ENCODE results near the gene ISOC1. TPM values are rescaled to one million over a fixed set of nuclear protein-coding genes. Genes with fewer than 3 reads are reported as not detected.

ISOC1 gene
- 8.1 and 10.1 TPM in 2 replicates for total RNA-seq

- peak; percentile 59 to 90 for DNase-seq (ENCODE audit: low read depth in 2 of 2)
These were observed at the start of gene ISOC1 for GRCh38 chr5:129094087-129094923. Gene ISOC1 (plus strand): TSS chr5:129094749. CDS start chr5:129094767, 18 bp downstream.

- DNase-seq (ENCODE audit: low read depth in 2 of 2): no peak
These were observed 48.4 kb upstream of the ISOC1 start for GRCh38 chr5:129046151-129046550.

- no peak for DNase-seq (ENCODE audit: low read depth in 2 of 2)
These were observed 46.0 kb upstream of the ISOC1 start for GRCh38 chr5:129048509-129048908.

GRCh38 chr5:129049126-129049799 lies 45.3 kb upstream of the ISOC1 start:
- no peak for DNase-seq (ENCODE audit: low read depth in 2 of 2)

DNA sequence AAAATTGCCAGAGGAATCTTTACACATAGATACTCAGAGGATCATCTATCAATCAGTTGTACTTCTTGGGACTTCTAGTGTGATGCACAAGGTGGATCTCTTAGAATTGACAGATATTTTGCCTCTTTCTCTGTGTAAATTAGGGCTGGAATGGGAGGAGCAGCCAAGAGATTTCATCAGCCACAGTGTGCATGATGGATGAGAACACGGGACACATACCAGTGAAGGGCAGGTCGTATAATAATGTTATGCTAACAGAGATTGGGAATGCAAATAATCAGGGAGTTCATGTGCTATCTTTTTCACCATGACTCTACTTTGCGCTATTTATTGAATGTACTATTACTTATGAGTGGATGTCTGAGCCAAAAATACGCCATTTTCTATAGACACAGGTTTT lies 43.3 kb upstream of the ISOC1 start:
- DNase-seq (ENCODE audit: low read depth in 2 of 2): no peak

- DNase-seq (ENCODE audit: low read depth in 2 of 2): no peak
These were observed 41.1 kb upstream of the ISOC1 start for GRCh38 chr5:129053438-129053837.

DNA sequence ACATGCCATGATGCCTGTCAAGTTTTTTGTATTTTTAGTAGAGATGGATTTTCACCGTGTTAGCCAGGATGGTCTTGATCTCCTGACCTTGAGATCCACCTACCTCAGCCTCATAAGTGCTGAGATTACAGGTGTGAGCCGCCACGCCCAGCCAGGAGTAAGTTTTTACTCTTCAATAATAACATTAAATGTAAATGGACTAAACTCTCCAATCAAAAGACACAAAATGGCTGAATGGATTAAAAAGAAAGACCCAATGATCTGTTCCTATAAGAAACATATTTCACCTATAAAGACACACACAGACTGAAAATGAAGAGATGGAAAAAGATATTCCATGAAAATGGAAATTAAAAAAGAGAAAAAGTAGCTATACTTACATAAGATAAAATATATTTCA lies 37.2 kb upstream of the ISOC1 start:
- no peak for DNase-seq (ENCODE audit: low read depth in 2 of 2)

GRCh38 chr5:129061849-129062248 lies 32.7 kb upstream of the ISOC1 start:
- no peak for DNase-seq (ENCODE audit: low read depth in 2 of 2)

- DNase-seq (ENCODE audit: low read depth in 2 of 2): peak; percentile 1 to 38
These were observed 31.0 kb upstream of the ISOC1 start for GRCh38 chr5:129063483-129064113.

GRCh38 chr5:129065721-129066120 lies 28.8 kb upstream of the ISOC1 start:
- no peak for DNase-seq (ENCODE audit: low read depth in 2 of 2)

DNA sequence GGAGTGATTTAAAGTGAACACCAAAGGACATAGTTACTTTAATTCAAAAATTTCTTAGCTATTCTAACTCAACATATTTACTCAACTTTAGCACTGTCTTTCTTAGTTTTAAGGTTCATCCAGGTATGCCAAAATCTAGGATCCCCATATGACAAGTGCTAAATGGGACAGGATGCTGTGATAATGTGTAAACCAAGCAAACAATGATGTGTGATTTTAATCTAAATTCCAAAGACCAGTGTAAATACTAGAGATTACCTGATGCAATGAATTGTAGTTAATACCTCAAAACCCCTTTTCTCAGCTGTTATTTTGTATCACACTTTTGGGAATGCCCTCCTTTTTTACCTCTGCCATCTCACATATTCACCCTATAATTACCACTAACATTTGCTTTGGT lies 26.8 kb upstream of the ISOC1 start:
- no peak for DNase-seq (ENCODE audit: low read depth in 2 of 2)

DNA sequence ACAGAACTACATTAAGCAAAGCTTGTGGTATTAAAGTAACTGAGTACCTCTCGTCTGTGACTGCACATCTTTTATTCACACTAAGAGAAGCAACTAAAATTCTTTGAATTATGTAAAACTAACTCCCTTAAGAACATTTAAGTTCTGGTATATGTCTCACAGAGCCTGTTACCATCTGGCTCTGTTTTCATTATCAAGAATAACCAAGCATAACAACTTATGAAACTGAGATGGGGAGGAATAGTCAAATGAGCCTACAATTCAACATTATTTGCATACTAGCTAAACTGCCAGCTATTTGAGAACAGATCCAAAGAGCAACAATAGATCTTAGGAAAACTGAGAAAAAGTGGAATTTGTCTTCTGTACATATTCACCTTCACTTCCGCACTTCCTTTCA lies 25.3 kb upstream of the ISOC1 start:
- no peak for DNase-seq (ENCODE audit: low read depth in 2 of 2)

- no peak for DNase-seq (ENCODE audit: low read depth in 2 of 2)
These were observed 21.4 kb upstream of the ISOC1 start for GRCh38 chr5:129073111-129073510.

DNA sequence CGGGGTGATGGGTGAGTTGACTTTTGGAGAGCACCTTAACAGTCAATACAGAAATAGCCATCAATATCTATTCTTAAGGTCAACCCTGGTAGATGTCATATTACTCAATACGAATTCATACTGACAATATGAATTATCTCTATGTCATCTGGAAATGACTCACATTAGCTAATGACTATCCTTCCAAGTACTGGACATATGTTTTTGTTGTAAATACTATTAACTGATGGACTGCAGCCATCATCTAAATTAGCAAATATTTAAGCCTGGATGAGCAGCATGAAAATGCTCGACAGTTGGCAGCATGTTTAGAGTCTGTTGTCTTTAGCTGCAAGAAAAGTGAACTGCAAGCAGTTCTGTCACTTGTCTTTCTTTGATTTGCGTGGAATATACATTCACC lies 19.6 kb upstream of the ISOC1 start:
- no peak for DNase-seq (ENCODE audit: low read depth in 2 of 2)

- DNase-seq (ENCODE audit: low read depth in 2 of 2): no peak
These were observed 17.0 kb upstream of the ISOC1 start for GRCh38 chr5:129077433-129078075.

DNA sequence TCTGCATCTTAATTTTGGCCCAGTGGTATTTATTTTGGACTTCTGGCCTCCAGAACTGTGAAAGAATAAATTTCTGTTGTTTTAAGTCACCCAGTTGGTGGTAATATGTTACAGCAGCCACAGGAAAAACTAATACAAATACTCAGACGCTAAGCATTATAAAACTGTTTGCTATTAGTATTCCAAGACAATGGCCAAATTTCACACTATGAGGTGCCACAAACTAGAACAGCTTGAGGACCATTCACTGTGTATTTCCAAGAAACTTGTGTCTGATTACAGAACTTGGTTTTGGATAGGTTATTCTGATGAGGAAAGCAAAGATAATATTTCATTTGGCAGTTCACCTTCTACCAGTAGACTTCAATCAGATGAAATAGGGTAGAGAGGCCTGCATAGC lies 16.3 kb upstream of the ISOC1 start:
- DNase-seq (ENCODE audit: low read depth in 2 of 2): no peak

DNA sequence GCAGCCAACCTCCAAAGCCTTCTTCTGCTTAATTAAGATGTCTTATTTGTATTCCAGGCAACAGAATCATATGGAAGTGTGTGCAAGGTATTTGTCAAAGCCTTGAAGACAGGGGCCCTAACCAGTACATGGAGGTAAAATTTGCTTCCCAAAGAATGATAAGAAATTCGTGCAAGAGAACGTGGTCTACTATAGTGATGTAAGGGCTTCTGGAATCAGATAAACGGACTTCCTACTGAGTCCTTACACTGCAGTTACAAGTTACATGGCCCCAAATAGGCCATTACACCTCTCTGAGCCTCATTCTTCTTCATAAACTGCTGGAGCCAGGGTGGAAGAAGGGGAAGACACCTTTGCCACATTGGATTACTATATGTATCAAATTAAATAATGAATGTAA lies 15.9 kb upstream of the ISOC1 start:
- DNase-seq (ENCODE audit: low read depth in 2 of 2): no peak

DNA sequence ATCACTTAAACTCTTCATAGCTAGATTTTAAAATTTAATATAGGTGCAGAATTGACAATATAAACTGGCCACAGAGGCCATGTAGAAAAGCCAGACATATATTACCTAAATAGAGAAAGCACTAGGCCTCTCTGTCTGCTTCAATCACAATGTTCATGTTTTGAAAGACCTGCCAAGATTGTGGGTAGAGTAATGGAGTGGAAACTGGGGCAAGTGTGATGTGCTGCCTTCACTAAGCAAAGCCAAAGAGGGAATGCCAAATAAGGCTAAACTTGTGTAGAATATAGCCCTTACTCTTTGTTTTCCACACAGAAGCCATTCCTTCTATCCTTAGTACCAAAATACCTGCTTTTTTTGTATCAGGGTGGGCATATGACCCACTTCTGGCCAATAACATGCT lies 15.1 kb upstream of the ISOC1 start:
- DNase-seq (ENCODE audit: low read depth in 2 of 2): no peak

DNA sequence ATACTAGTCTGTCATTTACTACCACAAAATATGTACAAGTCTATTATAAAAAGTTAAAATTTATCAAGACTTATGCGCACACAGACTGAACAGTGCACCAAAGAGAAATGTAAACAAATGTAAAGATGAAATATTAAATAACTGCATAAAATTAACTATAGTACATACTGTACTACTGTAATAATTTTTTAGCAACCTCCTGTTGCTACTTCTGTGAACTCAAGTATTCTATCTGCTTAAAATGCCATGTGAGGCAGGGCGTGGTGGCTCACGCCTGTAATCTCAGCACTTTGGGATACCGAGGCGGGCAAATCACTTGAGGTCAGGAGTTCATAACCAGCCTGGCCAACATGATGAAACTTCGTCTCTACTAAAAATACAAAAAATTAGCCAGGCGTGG lies 13.8 kb upstream of the ISOC1 start:
- DNase-seq (ENCODE audit: low read depth in 2 of 2): no peak

GRCh38 chr5:129082225-129083136 lies 12.1 kb upstream of the ISOC1 start:
- DNase-seq (ENCODE audit: low read depth in 2 of 2): no peak
